HG02642 (cell line): ENCODE results near the gene PFKFB4.

Experiments used
- ATAC-seq: cut with Tn5 transposase; IDR thresholded peaks from one replicate; pipeline ENCODE4 v1.9.1; 2021; ENCODE audit warnings: mild to moderate bottlenecking; ENCODE audit not compliant: unreplicated experiment, poor library complexity

Gene PFKFB4

GRCh38 chr3:48587686-48588085 is 31.1 kb upstream of the PFKFB4 start:
- ATAC-seq = no peak

GRCh38 chr3:48585411-48585810 is 28.8 kb upstream of the PFKFB4 start:
- no peak for ATAC-seq

GRCh38 chr3:48584836-48585235 is 28.2 kb upstream of the PFKFB4 start:
- no peak for ATAC-seq

- ATAC-seq = no peak
Measured at GRCh38 chr3:48581621-48582481, 25.2 kb upstream of the PFKFB4 start.

GRCh38 chr3:48576647-48577046 is 20.0 kb upstream of the PFKFB4 start:
- ATAC-seq = no peak

DNA sequence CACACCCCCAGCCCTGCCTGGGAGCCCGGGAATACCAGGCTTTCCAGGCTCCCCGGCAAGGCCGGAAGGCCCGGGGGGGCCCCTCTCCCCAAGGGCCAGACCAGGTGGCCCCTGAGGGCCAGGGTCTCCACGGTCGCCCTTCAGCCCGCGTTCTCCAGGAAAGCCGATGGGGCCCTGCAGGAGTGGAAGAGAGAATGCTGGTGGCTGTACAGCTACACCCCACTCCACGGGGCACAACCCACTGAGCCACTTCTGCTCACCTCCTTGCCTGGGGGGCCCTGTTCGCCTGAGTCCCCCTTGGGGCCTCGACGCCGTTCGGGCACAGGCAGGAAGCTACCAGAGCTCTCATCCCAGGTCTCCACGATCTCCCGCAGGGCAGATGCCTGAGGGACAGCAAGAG is 18.8 kb upstream of the PFKFB4 start:
- ATAC-seq = no peak

DNA sequence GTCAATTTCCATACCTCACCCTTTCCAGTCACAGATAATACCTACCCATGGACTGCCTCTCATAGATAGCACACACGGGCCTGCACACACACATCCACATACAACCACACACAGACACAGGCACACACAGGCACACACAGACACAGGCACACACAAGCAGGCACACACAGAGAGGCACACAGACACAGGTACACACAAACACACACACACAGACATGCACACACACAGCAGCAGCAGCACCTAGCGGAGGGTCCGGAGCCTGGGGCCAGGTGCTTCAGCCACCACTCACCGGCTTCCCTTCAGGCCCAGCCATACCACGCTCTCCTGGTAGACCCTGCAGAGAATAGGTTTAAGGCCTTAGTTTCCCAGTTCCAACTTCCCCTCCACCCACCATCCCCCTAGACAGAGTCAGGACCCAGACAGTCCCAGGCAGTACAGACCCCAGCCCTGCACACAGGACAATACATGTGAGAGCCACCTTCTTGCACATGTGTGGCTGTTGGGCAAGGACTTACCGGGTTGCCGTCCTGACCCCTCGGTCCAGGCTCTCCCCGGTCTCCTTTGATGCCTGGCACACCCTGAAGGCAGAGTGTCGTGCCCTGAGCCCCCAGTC is 17.5 kb upstream of the PFKFB4 start:
- no peak for ATAC-seq

DNA sequence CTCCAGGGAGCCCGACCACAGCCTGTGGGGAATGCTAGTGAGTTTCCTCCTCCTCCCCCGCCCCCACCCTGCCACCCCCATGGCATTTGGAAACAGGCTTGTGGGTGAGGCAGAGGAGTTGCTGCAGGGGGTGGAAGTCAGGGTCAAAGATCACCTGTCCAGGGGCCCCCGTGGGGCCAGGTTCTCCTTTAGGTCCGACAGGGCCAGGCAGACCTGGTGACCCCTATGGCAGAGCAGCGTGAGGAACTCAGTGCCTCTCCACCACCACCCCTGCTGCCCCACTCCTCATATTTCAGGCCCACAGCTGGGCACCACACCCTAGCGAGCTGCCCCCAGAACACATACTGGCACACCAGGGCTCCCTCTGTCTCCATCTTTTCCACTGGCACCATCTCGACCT is 15.9 kb upstream of the PFKFB4 start:
- no peak for ATAC-seq

DNA sequence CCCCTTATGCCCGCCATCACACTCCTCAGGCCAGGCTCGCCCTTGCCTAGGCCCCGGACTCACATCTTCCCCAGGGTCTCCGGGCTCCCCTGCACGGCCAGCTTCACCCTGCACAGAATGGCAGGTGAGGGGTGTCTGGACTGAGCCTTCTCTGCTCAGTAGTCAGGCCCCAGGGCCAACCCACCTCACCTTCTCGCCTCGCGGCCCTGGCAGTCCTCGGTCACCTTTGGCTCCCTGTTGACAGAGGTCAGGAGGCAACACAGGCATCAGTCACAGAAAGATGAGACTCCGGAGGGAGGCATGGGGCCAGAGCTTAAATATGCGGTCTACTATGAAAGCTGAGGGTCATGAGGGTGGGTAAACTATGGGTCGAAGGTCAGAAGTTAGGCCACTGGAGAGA is 15.3 kb upstream of the PFKFB4 start:
- no peak for ATAC-seq

DNA sequence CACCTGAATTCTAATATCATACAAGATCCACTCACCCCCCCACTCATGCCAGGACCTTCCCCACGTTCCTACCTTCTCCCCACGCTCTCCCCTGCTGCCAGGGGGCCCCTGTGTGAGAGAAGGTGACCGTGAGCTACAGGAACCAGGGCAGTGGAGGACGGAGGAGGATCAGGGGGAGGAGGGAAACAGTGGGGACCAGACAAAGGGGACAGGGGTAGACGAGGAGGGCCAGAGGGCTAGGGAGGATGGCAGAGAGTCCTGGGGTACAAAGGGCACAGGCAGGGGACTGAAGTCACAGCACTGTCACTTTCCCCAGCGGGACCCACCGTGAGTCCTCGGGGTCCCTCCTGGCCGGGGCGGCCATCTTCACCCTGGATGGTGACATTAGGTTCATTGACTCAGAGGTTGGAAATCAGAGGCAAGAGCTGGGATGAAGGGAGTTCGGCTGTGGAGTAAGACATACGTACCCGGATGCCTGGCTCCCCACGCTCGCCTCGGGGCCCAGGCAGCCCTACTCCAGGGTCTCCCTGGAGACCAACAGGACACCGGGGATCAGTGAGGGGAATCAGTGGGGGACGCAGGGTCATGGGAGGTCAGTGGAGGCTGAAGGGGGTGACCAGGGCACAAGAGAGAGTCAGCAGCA is 13.3 kb upstream of the PFKFB4 start:
- ATAC-seq = no peak

DNA sequence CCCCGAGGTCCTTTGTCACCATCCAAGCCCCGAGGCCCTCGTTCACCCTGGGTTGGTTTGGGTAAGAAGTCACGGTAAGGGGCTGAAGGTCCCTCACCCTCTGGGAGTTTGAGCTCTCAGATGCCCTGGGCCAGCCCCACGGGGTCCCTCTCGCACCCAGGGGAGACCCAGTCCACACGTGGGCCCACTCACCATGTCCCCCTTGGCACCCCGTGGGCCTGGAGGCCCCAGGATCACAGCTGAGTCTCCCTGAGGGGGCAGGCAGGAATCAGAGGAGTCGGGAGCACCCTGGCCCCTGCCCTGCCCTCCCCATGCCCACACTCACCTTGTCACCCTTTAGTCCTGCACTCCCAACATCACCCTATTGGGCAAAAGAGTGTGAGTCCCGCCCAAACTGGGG is 12.8 kb upstream of the PFKFB4 start:
- ATAC-seq = no peak

DNA sequence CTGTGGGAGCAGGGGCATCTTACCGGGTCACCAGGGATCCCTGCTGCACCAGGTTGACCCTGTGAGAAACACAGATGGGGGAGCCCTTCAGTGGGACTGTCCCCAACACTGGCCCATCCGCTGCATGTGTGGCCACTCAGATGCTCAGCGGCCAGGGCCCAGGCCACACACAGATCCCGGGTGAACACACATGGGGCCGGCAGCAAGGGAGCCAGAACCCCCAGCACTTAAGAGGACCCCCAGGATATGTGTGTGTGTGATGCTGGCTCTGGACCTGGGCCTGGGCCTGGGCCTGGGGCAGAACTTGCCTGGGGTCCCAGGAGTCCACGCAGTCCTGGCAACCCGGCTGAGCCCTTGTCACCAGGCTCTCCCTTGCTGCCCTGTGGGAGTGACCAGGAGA is 11.9 kb upstream of the PFKFB4 start:
- ATAC-seq = no peak

DNA sequence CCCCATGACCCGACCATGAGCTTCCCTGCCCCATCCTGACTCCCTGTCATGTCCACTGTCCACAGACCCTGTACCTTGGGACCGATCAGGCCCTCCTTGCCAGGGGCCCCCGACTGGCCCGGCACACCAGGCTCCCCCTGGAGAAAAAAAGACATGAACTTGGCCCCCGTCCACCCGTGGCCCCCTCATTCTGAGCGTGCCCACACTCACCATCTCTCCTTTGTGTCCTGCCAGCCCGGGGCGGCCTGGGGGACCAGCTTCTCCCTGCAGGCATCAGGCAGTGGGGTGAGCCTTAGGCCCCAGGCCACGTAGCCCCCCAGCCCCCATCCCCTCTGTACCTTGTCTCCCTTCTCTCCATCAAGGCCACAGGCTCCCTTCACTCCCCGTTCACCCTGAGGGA is 10.9 kb upstream of the PFKFB4 start:
- ATAC-seq = no peak

- no peak for ATAC-seq
Measured at GRCh38 chr3:48567090-48567489, 10.5 kb upstream of the PFKFB4 start.

GRCh38 chr3:48566401-48566760 is 9.8 kb upstream of the PFKFB4 start:
- ATAC-seq = no peak

- ATAC-seq = no peak
Measured at GRCh38 chr3:48565591-48566400, 9.2 kb upstream of the PFKFB4 start.

GRCh38 chr3:48565186-48565585 is 8.6 kb upstream of the PFKFB4 start:
- ATAC-seq = no peak

GRCh38 chr3:48564667-48565066 is 8.1 kb upstream of the PFKFB4 start:
- ATAC-seq = no peak

DNA sequence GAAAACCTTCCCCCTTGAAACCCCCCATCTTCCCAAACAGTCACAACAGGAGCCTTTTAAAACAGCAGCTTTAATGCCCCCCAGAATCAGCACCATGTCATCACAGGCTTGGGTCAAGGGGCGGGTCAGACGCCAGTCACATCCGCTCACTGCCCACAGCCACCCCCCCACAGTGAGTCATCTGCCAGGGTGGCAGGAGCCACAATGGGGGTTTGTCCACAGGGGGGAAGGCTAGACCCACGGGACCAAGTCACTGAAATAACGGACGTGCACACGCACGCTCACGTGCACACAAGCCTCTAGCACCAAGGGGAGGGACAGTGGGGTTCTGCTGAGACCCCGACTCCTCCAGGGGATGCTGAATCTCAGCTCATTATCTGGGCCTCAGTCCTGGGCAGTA is 7.4 kb upstream of the PFKFB4 start:
- no peak for ATAC-seq

GRCh38 chr3:48563382-48563918 is 6.8 kb upstream of the PFKFB4 start, which contains the start of gene UCN2:
Gene UCN2, minus strand, starts transcription at chr3:48563781. Its CDS starts 657 bp downstream, at chr3:48563124.
- no peak for ATAC-seq
